GM15510 (cell line): ENCODE measurements around the gene ASB18.

Source experiments
- POLR2A ChIP-seq: IDR thresholded peaks from 3 replicates; pipeline ENCODE4 v1.6.1; 2011; ENCODE audit warnings: borderline replicate concordance; ENCODE audit not compliant: insufficient read length; ENCODE audit errors: extremely low read depth

ASB18 gene

GRCh38 chr2:236177967-236178889, 86.0 kb downstream of the ASB18 start:
- no peak for TF ChIP-seq POLR2A

DNA sequence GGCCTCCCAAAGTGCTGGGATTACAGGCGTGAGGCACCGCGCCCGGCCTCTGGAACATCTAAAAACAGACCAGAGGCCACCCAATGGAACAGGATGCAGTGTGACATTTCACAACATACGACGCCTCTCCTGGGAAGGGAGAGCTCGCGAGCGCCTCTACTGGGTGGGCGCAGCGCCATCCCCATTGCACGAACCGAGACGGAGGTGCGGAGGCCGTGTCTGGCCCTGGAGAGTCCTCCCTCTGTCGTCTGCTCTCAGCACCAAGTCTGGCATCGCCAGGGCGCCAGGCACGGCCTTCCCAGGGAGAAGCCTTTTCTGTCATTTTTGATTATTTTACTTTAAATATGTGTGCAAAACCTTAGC, 86.6 kb downstream of the ASB18 start:
- TF ChIP-seq POLR2A = no peak

DNA sequence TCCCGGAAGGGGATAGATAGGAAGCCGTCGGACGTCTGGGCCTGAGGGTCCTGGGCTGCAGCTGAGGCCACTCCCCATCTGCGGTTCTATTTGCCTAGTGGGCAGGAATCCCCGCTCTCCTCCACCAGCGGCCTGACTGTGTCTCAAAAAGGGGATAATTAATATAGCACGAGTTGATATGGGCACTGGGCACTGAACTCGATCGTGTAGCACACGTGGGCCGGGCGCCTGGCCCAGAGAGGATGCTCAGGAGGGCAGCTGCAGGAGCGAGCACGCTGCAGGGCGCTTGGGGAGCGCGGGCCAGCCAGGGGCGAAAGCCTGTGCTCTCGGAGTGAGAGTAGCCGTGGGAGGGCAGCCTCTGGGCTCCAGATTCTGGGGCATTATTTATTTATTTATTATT, 87.3 kb downstream of the ASB18 start:
- TF ChIP-seq POLR2A = no peak

DNA sequence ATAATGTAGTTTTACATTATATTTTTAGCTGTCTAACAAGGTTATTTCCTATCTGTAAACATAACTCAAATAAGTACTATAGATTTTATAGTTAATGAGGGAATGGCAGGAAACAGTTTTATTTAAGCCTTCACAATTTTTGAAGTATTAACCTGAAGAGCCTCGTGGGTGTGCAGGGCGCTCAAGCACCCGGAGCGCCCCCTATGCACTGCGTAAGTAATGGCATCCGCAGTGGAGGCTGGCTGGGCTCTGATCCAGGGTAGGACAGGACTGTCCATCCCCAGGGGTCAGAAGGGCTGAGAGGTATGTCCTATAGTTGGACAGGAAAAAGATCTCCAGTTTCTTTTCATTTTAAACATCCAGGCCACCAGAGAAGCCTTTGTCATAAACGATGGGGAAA, 87.8 kb downstream of the ASB18 start:
- TF ChIP-seq POLR2A = no peak

GRCh38 chr2:236175548-236176150, 88.6 kb downstream of the ASB18 start:
- TF ChIP-seq POLR2A = no peak

DNA sequence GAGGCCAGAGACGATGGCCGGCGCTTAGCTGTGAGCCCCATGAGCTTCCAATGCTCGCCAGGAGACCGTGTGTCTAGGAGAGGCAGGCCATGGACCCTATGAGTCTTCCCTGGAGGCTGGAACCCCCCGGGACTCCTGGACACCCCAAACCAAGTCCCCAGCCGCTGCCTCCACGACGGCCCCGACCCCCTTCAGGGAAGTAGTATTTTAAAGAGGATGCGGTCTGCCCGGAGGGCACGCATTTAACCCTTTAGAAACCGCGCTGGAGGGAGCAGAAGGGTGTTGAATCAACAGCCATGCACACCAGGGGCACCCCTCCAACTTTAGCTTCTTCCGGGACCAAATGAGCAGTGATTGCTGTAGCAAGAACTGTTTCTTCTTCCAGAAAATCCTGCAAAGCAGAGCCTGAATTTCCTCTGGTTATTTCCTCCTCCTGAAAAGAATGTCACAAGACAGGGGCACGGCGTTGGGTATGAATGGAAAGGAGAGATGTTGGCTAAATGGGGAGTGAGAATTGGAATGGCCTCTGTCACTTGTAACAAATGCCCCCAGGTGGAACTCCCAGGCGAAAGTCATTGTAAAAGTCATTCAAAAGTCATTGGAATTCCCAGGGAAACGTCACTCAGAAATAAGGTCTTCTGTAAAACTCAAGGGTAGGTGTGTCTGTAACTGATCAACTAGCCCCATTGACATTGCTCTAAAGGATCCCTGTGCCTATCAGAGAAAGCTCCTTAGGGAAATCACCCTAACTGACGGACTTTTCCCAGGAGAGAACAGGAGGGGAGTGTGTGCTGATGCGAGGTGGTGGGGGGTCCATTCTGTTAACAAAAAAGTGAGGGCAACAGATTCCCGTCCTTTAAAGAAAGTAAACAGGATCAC, 90.2 kb downstream of the ASB18 start:
- TF ChIP-seq POLR2A = no peak

GRCh38 chr2:236173036-236173728, 91.0 kb downstream of the ASB18 start:
- no peak for TF ChIP-seq POLR2A

DNA sequence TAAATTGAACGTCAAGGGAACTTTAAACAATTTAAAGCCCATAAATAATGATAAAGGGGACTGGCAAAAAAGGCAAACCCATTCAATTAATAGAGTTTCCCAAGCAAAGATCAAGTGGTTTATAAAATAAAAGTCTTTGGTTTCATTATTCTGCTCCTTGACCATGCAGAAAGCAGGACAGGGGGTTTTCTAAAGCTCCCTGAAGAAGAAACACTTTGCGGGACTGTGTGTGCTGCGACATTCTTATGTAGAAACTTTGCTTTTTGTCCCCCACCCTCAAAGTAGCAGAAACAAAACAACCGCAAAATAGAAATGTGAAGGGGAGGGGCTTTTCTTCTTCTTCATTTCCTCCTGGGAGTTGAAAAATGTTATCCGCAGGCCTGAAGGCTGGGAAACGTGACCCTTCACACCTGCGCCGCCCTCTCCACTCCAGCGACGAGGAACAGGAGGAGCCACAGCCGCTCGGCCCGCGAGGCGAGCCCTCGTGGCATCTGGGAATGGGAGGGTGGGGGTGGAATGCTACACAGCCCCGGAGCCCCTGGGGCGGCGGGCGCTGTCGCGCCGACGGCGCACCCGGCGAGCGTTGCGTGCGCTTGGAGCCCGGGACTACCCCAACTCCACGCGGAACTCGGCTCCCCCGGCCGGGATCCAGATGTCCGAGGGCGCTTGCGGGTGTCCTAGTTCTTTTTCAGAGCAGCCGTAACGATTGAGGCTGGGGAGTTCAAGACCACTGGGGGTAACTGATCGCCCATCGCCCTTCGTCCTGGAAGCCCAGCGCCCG, 91.8 kb downstream of the ASB18 start:
- no peak for TF ChIP-seq POLR2A

DNA sequence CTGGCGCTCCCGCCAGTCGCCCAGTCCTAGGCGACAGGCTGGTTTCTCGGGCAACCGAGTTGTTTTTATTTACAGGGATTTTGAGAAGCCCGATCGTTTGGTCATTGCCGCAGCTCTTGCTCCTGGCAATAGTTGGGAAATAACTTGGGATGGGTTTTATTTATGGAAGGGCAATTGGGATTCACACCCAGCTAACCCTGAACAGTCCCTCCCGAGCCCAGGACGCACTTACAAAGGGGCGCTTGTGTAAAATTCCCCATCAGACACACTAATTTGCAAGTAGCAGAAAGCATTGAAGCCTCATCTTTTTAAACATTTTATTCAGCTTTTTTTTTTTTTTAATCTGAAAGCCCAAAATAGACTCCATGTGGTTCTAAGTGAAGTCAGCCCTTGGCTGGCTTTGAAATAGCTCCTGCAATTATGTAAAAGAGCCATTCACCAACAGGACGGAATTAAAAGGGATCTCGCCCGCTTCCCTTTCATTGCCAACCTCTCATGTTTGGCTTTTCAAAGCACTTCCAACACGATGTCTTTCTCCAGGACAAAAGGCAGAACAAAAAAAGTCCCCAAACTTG, 92.4 kb downstream of the ASB18 start:
- no peak for TF ChIP-seq POLR2A

GRCh38 chr2:236171181-236171679, 93.0 kb downstream of the ASB18 start:
- TF ChIP-seq POLR2A = no peak

GRCh38 chr2:236170590-236171165, 93.5 kb downstream of the ASB18 start:
- TF ChIP-seq POLR2A = no peak

DNA sequence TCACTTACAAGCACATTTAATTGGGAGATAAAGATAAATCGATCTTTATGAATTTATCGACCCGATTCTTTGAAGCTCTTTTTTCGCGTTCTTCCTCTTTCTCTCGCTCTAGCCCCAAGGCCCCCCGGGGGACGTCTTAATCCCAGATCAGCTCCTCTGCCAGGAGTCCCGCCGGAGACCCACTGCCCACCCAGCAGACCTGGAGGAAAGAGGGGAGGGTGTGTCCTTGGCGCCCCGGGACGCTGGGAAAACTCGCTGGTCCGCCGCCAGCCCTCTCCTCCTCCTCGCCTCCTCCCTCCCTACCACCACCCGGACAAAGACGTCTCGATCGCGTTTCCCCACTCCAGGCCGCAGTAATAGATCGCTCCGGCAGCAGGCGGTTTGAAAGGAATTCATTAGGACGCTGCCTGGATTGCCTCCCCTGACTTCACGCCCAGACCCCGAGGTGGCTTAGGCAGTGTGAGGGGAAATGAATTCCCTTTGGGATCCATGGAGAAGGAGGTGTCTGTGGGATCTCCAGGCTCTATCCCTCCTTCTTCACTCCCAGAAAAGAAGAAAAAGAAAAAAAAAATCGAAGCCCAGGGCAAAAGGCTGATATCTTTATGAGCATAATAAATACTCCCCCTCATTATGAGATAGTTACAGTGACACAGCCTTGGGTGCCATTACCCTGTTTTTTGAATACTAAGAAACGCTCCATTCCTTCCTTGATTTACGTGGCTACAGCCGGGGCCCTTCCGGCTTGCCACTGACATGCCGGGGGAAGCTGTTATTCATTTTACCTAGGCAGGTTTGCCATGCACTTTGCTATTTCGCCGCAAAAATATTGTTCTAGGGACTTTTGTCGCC, 94.2 kb downstream of the ASB18 start:
- no peak for TF ChIP-seq POLR2A
